Gastrocnemius medialis (tissue), 4 donors: Measurements from ENCODE around the gene CX3CL1.
"Not testable (repeated sequence)": the region's sequence is repeated elsewhere in the genome, so short reads cannot be mapped to it uniquely, and the experiment has no call there.

ENCODE experiments used
- POLR2A ChIP-seq, 2 donors: fragments of 450-650 bp; IDR thresholded peaks; one replicate each; pipeline ENCODE4 v1.6.1; 2017; ENCODE audit warnings: antibody characterized with exemption in 2 of 2, mild to moderate bottlenecking in 2 of 2, moderate library complexity in 2 of 2
- TF ChIP-seq, protein P1 (sequence below), 5 experiments: fragments of 450-650 bp in 3 of 5; fragments of 200-600 bp in 2 of 5; sonication (generic) in 2 of 5; IDR thresholded peaks in 4 of 5; conservative IDR thresholded peaks in 1 of 5; 1 replicate in 4 of 5; 2 replicates in 1 of 5; pipeline ENCODE4 v1.5.1; 2016 to 2019; ENCODE audit warnings: antibody characterized with exemption in 5 of 5, mild to moderate bottlenecking in 3 of 5, moderate library complexity in 3 of 5

- TF ChIP-seq, protein P1, sequence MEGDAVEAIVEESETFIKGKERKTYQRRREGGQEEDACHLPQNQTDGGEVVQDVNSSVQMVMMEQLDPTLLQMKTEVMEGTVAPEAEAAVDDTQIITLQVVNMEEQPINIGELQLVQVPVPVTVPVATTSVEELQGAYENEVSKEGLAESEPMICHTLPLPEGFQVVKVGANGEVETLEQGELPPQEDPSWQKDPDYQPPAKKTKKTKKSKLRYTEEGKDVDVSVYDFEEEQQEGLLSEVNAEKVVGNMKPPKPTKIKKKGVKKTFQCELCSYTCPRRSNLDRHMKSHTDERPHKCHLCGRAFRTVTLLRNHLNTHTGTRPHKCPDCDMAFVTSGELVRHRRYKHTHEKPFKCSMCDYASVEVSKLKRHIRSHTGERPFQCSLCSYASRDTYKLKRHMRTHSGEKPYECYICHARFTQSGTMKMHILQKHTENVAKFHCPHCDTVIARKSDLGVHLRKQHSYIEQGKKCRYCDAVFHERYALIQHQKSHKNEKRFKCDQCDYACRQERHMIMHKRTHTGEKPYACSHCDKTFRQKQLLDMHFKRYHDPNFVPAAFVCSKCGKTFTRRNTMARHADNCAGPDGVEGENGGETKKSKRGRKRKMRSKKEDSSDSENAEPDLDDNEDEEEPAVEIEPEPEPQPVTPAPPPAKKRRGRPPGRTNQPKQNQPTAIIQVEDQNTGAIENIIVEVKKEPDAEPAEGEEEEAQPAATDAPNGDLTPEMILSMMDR (IDR thresholded peaks at IDR 0.05 in 4 of 5, conservative IDR thresholded peaks at IDR 0.05 in 1 of 5) = not testable (repeated sequence)
- TF ChIP-seq POLR2A (IDR thresholded peaks at IDR 0.05) = not testable (repeated sequence)
Observed at GRCh38 chr16:57342606-57343005, 29.7 kb upstream of the CX3CL1 start.
